ENCODE data around the gene PCNX1. TPM values are rescaled to one million over a fixed set of nuclear protein-coding genes. Genes with fewer than 3 reads are reported as not detected.

The PCNX1 gene
- total RNA-seq, 1 donor from 2014 or later, result 89.0 TPM

- DNase-seq (ENCODE audit: low spot score), result no peak
These were observed 18.5 kb upstream of the PCNX1 start for GRCh38 chr14:70888681-70889175.

- DNase-seq (ENCODE audit: low spot score), result no peak
These were observed 17.7 kb upstream of the PCNX1 start for GRCh38 chr14:70889555-70889954.

GRCh38 chr14:70890826-70891659 is 16.2 kb upstream of the PCNX1 start:
- no peak for DNase-seq (ENCODE audit: low spot score)

- DNase-seq (ENCODE audit: low spot score), result no peak
These were observed 15.5 kb upstream of the PCNX1 start for GRCh38 chr14:70891737-70892136.

- DNase-seq (ENCODE audit: low spot score), result no peak
These were observed 14.0 kb upstream of the PCNX1 start for GRCh38 chr14:70893062-70893845.

- DNase-seq (ENCODE audit: low spot score), result no peak
These were observed 13.4 kb upstream of the PCNX1 start for GRCh38 chr14:70893858-70894291.

- no peak for DNase-seq (ENCODE audit: low spot score)
These were observed 12.4 kb upstream of the PCNX1 start for GRCh38 chr14:70894868-70895267.

- DNase-seq (ENCODE audit: low spot score), result no peak
These were observed 10.9 kb upstream of the PCNX1 start for GRCh38 chr14:70896317-70896716.

- DNase-seq (ENCODE audit: low spot score), result no peak
These were observed 10.3 kb upstream of the PCNX1 start for GRCh38 chr14:70896981-70897380.

- DNase-seq (ENCODE audit: low spot score), result no peak
These were observed 9.8 kb upstream of the PCNX1 start for GRCh38 chr14:70897464-70897863.

GRCh38 chr14:70898111-70898745 is 9.0 kb upstream of the PCNX1 start:
- DNase-seq (ENCODE audit: low spot score), result no peak

GRCh38 chr14:70901269-70901668 is 6.0 kb upstream of the PCNX1 start:
- no peak for DNase-seq (ENCODE audit: low spot score)

- no peak for DNase-seq (ENCODE audit: low spot score)
These were observed 5.1 kb upstream of the PCNX1 start for GRCh38 chr14:70902184-70902583.

- DNase-seq (ENCODE audit: low spot score), result no peak
These were observed 2.9 kb upstream of the PCNX1 start for GRCh38 chr14:70904373-70904772.

- DNase-seq (ENCODE audit: low spot score), result no peak
These were observed 2.0 kb upstream of the PCNX1 start for GRCh38 chr14:70905301-70905700.

GRCh38 chr14:70906793-70907175 is 475 bp upstream of the PCNX1 start:
- no peak for DNase-seq (ENCODE audit: low spot score)

- DNase-seq (ENCODE audit: low spot score), result no peak
These were observed 1.0 kb downstream of the PCNX1 start for GRCh38 chr14:70907996-70908934.

GRCh38 chr14:70908935-70909641 is 1.8 kb downstream of the PCNX1 start:
- DNase-seq (ENCODE audit: low spot score), result no peak

GRCh38 chr14:70909733-70910614 is 2.7 kb downstream of the PCNX1 start:
- no peak for DNase-seq (ENCODE audit: low spot score)
